Measurements from ENCODE around the gene NR2C1.

DNA sequence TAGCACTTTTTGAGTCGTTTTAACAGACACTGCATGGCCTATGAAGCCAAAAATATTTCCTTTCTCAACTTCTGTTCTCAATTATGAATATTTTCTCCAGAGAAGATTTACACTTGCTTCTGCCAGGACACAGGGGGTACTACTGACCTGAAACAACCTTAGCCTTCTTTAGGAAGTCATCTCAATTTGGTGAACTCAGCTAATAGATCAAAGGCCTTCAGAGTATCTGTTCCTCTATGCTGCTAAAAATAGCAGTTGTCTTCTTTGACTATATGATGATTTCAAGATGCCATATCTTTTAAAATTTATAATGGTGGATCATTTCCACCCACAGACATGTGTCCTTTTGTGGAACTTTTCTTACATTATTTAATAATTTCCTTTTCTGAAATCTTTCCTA is 55.9 kb downstream of the NR2C1 start:
- TF ChIP-seq ZBTB17 (tag by site-specific recombination; IDR thresholded peaks at IDR 0.05), result no peak
- TF ChIP-seq, protein P1, sequence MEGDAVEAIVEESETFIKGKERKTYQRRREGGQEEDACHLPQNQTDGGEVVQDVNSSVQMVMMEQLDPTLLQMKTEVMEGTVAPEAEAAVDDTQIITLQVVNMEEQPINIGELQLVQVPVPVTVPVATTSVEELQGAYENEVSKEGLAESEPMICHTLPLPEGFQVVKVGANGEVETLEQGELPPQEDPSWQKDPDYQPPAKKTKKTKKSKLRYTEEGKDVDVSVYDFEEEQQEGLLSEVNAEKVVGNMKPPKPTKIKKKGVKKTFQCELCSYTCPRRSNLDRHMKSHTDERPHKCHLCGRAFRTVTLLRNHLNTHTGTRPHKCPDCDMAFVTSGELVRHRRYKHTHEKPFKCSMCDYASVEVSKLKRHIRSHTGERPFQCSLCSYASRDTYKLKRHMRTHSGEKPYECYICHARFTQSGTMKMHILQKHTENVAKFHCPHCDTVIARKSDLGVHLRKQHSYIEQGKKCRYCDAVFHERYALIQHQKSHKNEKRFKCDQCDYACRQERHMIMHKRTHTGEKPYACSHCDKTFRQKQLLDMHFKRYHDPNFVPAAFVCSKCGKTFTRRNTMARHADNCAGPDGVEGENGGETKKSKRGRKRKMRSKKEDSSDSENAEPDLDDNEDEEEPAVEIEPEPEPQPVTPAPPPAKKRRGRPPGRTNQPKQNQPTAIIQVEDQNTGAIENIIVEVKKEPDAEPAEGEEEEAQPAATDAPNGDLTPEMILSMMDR (tag by site-specific recombination; IDR thresholded peaks at IDR 0.05), result no peak
- no peak for TF ChIP-seq ZNF169 (tag by site-specific recombination; IDR thresholded peaks at IDR 0.05)
- TF ChIP-seq SCRT1 (tag by site-specific recombination; IDR thresholded peaks at IDR 0.05; ENCODE audit: borderline replicate concordance), result no peak
- TF ChIP-seq ZNF10 (tag by site-specific recombination; IDR thresholded peaks at IDR 0.05), result no peak
- TF ChIP-seq ZNF792 (tag by site-specific recombination; IDR thresholded peaks at IDR 0.05), result no peak
- TF ChIP-seq, protein P2, sequence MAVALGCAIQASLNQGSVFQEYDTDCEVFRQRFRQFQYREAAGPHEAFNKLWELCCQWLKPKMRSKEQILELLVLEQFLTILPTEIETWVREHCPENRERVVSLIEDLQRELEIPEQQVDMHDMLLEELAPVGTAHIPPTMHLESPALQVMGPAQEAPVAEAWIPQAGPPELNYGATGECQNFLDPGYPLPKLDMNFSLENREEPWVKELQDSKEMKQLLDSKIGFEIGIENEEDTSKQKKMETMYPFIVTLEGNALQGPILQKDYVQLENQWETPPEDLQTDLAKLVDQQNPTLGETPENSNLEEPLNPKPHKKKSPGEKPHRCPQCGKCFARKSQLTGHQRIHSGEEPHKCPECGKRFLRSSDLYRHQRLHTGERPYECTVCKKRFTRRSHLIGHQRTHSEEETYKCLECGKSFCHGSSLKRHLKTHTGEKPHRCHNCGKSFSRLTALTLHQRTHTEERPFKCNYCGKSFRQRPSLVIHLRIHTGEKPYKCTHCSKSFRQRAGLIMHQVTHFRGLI (tag by site-specific recombination; IDR thresholded peaks at IDR 0.05), result no peak
- TF ChIP-seq ZNF274 (IDR thresholded peaks at IDR 0.05; ENCODE audit: low read length), result no peak
- no peak for TF ChIP-seq ZNF274 (tag by site-specific recombination; IDR thresholded peaks at IDR 0.05; ENCODE audit: borderline replicate concordance)

Data from HEK293 (cell line).